ENCODE measurements around the gene FITM1.
A peak's percentile ranks its signal among the peaks of the same experiment; 100 is the strongest.

Gene FITM1

GRCh38 chr14:24149302-24149969 lies 19.0 kb downstream of the FITM1 start:
- H2AFZ ChIP-seq (ENCODE audit: low read depth, low read length): no peak overlapping the region
- no peak overlapping the region for H2BK15ac ChIP-seq (ENCODE audit: low read depth, poor library complexity, severe bottlenecking)
- H4K8ac ChIP-seq (ENCODE audit: low read length): no peak overlapping the region
- H3K9me3 ChIP-seq (ENCODE audit: control insufficient read depth, low read length): no peaks in the 10 kb centered on the region
- H3K79me1 ChIP-seq (replicated peaks; ENCODE audit: low read length, poor library complexity, severe bottlenecking): peaks cover 28% of the 10 kb centered on the region
- no peak overlapping the region for H2BK12ac ChIP-seq (ENCODE audit: low read length in 2 of 2)
- H4K91ac ChIP-seq (ENCODE audit: low read length): no peak overlapping the region
- WGBS: 94% methylated on average over 3 of the region's 3 CpGs
- H2BK5ac ChIP-seq (ENCODE audit: low read depth, low read length, poor library complexity, severe bottlenecking): no peak overlapping the region
- peaks cover 31 to 50% of the 10 kb centered on the region in 2 experiments for H3K36me3 ChIP-seq (ENCODE audit: control insufficient read depth in 1 of 2, insufficient read depth in 2 of 2, low read depth in 1 of 2, low read length in 2 of 2)
- no peak overlapping the region for H3K18ac ChIP-seq (ENCODE audit: low read depth in 1 of 2, low read length in 2 of 2)
- H3K4ac ChIP-seq (ENCODE audit: low read depth in 1 of 2, low read length in 2 of 2): no peak overlapping the region
- H3K4me2 ChIP-seq (ENCODE audit: low read length, poor library complexity, severe bottlenecking): no peak overlapping the region
- H3K4me1 ChIP-seq (ENCODE audit: control insufficient read depth, insufficient read depth, low read depth, low read length): peaks cover 15% of the 10 kb centered on the region
- H3K9ac ChIP-seq (ENCODE audit: low read length): no peak overlapping the region
- no peak overlapping the region for H3K14ac ChIP-seq (ENCODE audit: low read length in 2 of 2)
- H2BK120ac ChIP-seq (ENCODE audit: low read depth, low read length): no peak overlapping the region
- H3K27ac ChIP-seq (ENCODE audit: low read length, poor library complexity, severe bottlenecking): no peak overlapping the region
- no peaks in the 10 kb centered on the region for H3K27me3 ChIP-seq (ENCODE audit: control insufficient read depth in 1 of 2, insufficient read depth in 1 of 2, low read length in 2 of 2)
- peak overlapping the region in 1 of 2 experiments; percentile 28 for H3K23ac ChIP-seq (ENCODE audit: low read length in 2 of 2)
- DNase-seq: no peak
- no peak overlapping the region for H3K4me3 ChIP-seq (ENCODE audit: insufficient read depth in 1 of 2, low read depth in 1 of 2, low read length in 2 of 2)
- no peak overlapping the region for H2AK5ac ChIP-seq (ENCODE audit: low read length, severe bottlenecking)

- H3K36me3 ChIP-seq (ENCODE audit: control insufficient read depth in 1 of 2, insufficient read depth in 2 of 2, low read depth in 1 of 2, low read length in 2 of 2): peaks cover 34 to 50% of the 10 kb centered on the region in 2 experiments
- no peak overlapping the region for H4K8ac ChIP-seq (ENCODE audit: low read length)
- no peak overlapping the region for H2BK12ac ChIP-seq (ENCODE audit: low read length in 2 of 2)
- no peak overlapping the region for H3K18ac ChIP-seq (ENCODE audit: low read depth in 1 of 2, low read length in 2 of 2)
- H2AFZ ChIP-seq (ENCODE audit: low read depth, low read length): no peak overlapping the region
- H3K9me3 ChIP-seq (ENCODE audit: control insufficient read depth, low read length): no peaks in the 10 kb centered on the region
- H3K4me3 ChIP-seq (ENCODE audit: insufficient read depth in 1 of 2, low read depth in 1 of 2, low read length in 2 of 2): no peak overlapping the region
- WGBS: 99% methylated on average over 9 of the region's 9 CpGs
- DNase-seq: no peak
- H3K14ac ChIP-seq (ENCODE audit: low read length in 2 of 2): no peak overlapping the region
- H3K27me3 ChIP-seq (ENCODE audit: control insufficient read depth in 1 of 2, insufficient read depth in 1 of 2, low read length in 2 of 2): no peaks in the 10 kb centered on the region
- H3K4me1 ChIP-seq (ENCODE audit: control insufficient read depth, insufficient read depth, low read depth, low read length): peaks cover 15% of the 10 kb centered on the region
- H3K27ac ChIP-seq (ENCODE audit: low read length, poor library complexity, severe bottlenecking): no peak overlapping the region
- no peak overlapping the region for H2BK5ac ChIP-seq (ENCODE audit: low read depth, low read length, poor library complexity, severe bottlenecking)
- H3K4me2 ChIP-seq (ENCODE audit: low read length, poor library complexity, severe bottlenecking): no peak overlapping the region
- H4K91ac ChIP-seq (ENCODE audit: low read length): no peak overlapping the region
- H3K9ac ChIP-seq (ENCODE audit: low read length): no peak overlapping the region
- H3K4ac ChIP-seq (ENCODE audit: low read depth in 1 of 2, low read length in 2 of 2): no peak overlapping the region
- H3K23ac ChIP-seq (ENCODE audit: low read length in 2 of 2): no peak overlapping the region
- no peak overlapping the region for H2BK15ac ChIP-seq (ENCODE audit: low read depth, poor library complexity, severe bottlenecking)
- no peak overlapping the region for H2BK120ac ChIP-seq (ENCODE audit: low read depth, low read length)
- H3K79me1 ChIP-seq (replicated peaks; ENCODE audit: low read length, poor library complexity, severe bottlenecking): peaks cover 30% of the 10 kb centered on the region
- no peak overlapping the region for H2AK5ac ChIP-seq (ENCODE audit: low read length, severe bottlenecking)
Observed at GRCh38 chr14:24150061-24150460, 19.6 kb downstream of the FITM1 start.

DNA sequence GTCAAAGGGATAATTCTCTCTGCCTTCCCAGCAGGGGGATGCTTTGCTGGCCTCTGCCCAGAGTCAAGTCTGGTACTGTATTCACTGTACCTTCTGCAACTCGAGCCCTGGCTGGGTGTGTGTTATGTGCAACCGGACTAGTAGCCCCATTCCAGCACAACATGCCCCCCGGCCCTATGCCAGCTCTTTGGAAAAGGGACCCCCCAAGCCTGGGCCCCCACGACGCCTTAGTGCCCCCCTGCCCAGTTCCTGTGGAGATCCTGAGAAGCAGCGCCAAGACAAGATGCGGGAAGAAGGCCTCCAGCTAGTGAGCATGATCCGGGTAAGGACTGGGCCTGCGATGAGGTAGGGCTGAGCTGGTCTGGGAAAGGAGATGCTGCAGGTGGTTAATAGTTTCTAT lies 20.1 kb downstream of the FITM1 start:
- Histone ChIP-seq H3K4me3 (ENCODE audit: insufficient read depth in 1 of 2, low read depth in 1 of 2, low read length in 2 of 2) (no peak overlapping the region), H2BK5ac (ENCODE audit: low read depth, low read length, poor library complexity, severe bottlenecking) (no peak overlapping the region), H2AK5ac (ENCODE audit: low read length, severe bottlenecking) (no peak overlapping the region), H3K27ac (ENCODE audit: low read length, poor library complexity, severe bottlenecking) (no peak overlapping the region), H3K9me3 (ENCODE audit: control insufficient read depth, low read length) (no peaks in the 10 kb centered on the region), H3K4me2 (ENCODE audit: low read length, poor library complexity, severe bottlenecking) (no peak overlapping the region), H2BK12ac (ENCODE audit: low read length in 2 of 2) (no peak overlapping the region), H2BK15ac (ENCODE audit: low read depth, poor library complexity, severe bottlenecking) (no peak overlapping the region), H4K91ac (ENCODE audit: low read length) (no peak overlapping the region), H3K23ac (ENCODE audit: low read length in 2 of 2) (no peak overlapping the region), H3K4me1 (ENCODE audit: control insufficient read depth, insufficient read depth, low read depth, low read length) (peaks cover 11% of the 10 kb centered on the region), H3K14ac (ENCODE audit: low read length in 2 of 2) (no peak overlapping the region), H4K8ac (ENCODE audit: low read length) (no peak overlapping the region), H2AFZ (ENCODE audit: low read depth, low read length) (no peak overlapping the region), H3K18ac (ENCODE audit: low read depth in 1 of 2, low read length in 2 of 2) (no peak overlapping the region), H3K4ac (ENCODE audit: low read depth in 1 of 2, low read length in 2 of 2) (no peak overlapping the region), H3K79me1 (replicated peaks; ENCODE audit: low read length, poor library complexity, severe bottlenecking) (peaks cover 31% of the 10 kb centered on the region), H3K9ac (ENCODE audit: low read length) (no peak overlapping the region), H3K36me3 (ENCODE audit: control insufficient read depth in 1 of 2, insufficient read depth in 2 of 2, low read depth in 1 of 2, low read length in 2 of 2) (peaks cover 37 to 55% of the 10 kb centered on the region in 2 experiments), H2BK120ac (ENCODE audit: low read depth, low read length) (no peak overlapping the region), H3K27me3 (ENCODE audit: control insufficient read depth in 1 of 2, insufficient read depth in 1 of 2, low read length in 2 of 2) (no peaks in the 10 kb centered on the region)
- 94% methylated on average over 9 of the region's 9 CpGs for WGBS
- DNase-seq: no peak

GRCh38 chr14:24150993-24151392 lies 20.5 kb downstream of the FITM1 start:
- WGBS: 94% methylated on average over 6 of the region's 9 CpGs
- no peak overlapping the region for H2BK15ac ChIP-seq (ENCODE audit: low read depth, poor library complexity, severe bottlenecking)
- no peaks in the 10 kb centered on the region for H3K27me3 ChIP-seq (ENCODE audit: control insufficient read depth in 1 of 2, insufficient read depth in 1 of 2, low read length in 2 of 2)

More at GRCh38 chr14:24150993-24151392, 20.5 kb downstream of the FITM1 start:
- no peak for DNase-seq
- H3K9me3 ChIP-seq (ENCODE audit: control insufficient read depth, low read length): no peaks in the 10 kb centered on the region
- no peak overlapping the region for H2AK5ac ChIP-seq (ENCODE audit: low read length, severe bottlenecking)
- H3K36me3 ChIP-seq (ENCODE audit: control insufficient read depth in 1 of 2, insufficient read depth in 2 of 2, low read depth in 1 of 2, low read length in 2 of 2): peaks cover 39 to 59% of the 10 kb centered on the region in 2 experiments
- H3K9ac ChIP-seq (ENCODE audit: low read length): no peak overlapping the region
- no peak overlapping the region for H4K8ac ChIP-seq (ENCODE audit: low read length)
- no peak overlapping the region for H3K18ac ChIP-seq (ENCODE audit: low read depth in 1 of 2, low read length in 2 of 2)
- no peak overlapping the region for H4K91ac ChIP-seq (ENCODE audit: low read length)
- no peak overlapping the region for H3K4me3 ChIP-seq (ENCODE audit: insufficient read depth in 1 of 2, low read depth in 1 of 2, low read length in 2 of 2)
- H3K23ac ChIP-seq (ENCODE audit: low read length in 2 of 2): no peak overlapping the region
- peaks cover 11% of the 10 kb centered on the region for H3K4me1 ChIP-seq (ENCODE audit: control insufficient read depth, insufficient read depth, low read depth, low read length)
- no peak overlapping the region for H2AFZ ChIP-seq (ENCODE audit: low read depth, low read length)
- no peak overlapping the region for H3K4ac ChIP-seq (ENCODE audit: low read depth in 1 of 2, low read length in 2 of 2)
- H2BK12ac ChIP-seq (ENCODE audit: low read length in 2 of 2): no peak overlapping the region
- H3K4me2 ChIP-seq (ENCODE audit: low read length, poor library complexity, severe bottlenecking): no peak overlapping the region
- peaks cover 33% of the 10 kb centered on the region for H3K79me1 ChIP-seq (replicated peaks; ENCODE audit: low read length, poor library complexity, severe bottlenecking)
- H2BK120ac ChIP-seq (ENCODE audit: low read depth, low read length): no peak overlapping the region
- no peak overlapping the region for H3K27ac ChIP-seq (ENCODE audit: low read length, poor library complexity, severe bottlenecking)
- H3K14ac ChIP-seq (ENCODE audit: low read length in 2 of 2): no peak overlapping the region
- H2BK5ac ChIP-seq (ENCODE audit: low read depth, low read length, poor library complexity, severe bottlenecking): no peak overlapping the region
